Neural cell (in vitro differentiated cells): ENCODE results near the gene METTL24.

Source experiments
- CTCF ChIP-seq: fragments of 450-650 bp; IDR thresholded peaks from 2 replicates; pipeline ENCODE4 v1.5.1; 2014; ENCODE audit warnings: antibody characterized with exemption, mild to moderate bottlenecking, moderate library complexity; ENCODE audit not compliant: poor library complexity, severe bottlenecking
- EP300 ChIP-seq: fragments of 450-650 bp; conservative IDR thresholded peaks from 2 replicates; pipeline ENCODE4 v1.6.1; 2014; ENCODE audit warnings: antibody characterized with exemption, mild to moderate bottlenecking, moderate library complexity; ENCODE audit not compliant: poor library complexity, severe bottlenecking
- EZH2 ChIP-seq: fragments of 200-600, 300-800 bp; shearing (Covaris generic), sonication (generic); IDR thresholded peaks from 2 replicates; pipeline ENCODE4 v1.6.1; 2014; ENCODE audit warnings: antibody characterized with exemption, low read length, borderline replicate concordance, mild to moderate bottlenecking; ENCODE audit not compliant: insufficient read depth, poor library complexity, severe bottlenecking
- MXI1 ChIP-seq: fragments of 450-650 bp; conservative IDR thresholded peaks from 2 replicates; pipeline ENCODE4 v1.6.1; 2014; ENCODE audit warnings: antibody characterized with exemption, mild to moderate bottlenecking; ENCODE audit not compliant: poor library complexity, severe bottlenecking
- POLR2AphosphoS5 ChIP-seq: IDR thresholded peaks from 2 replicates; pipeline ENCODE4 v1.6.1; 2012
- RAD21 ChIP-seq: fragments of 450-650 bp; conservative IDR thresholded peaks from 2 replicates; pipeline ENCODE4 v1.6.1; 2014; ENCODE audit warnings: antibody characterized with exemption, mild to moderate bottlenecking, moderate library complexity
- REST ChIP-seq: IDR thresholded peaks from 2 replicates; pipeline ENCODE4 v1.6.1; 2012; ENCODE audit warnings: borderline replicate concordance
- SMC3 ChIP-seq: fragments of 450-650 bp; conservative IDR thresholded peaks from 2 replicates; pipeline ENCODE4 v1.6.1; 2014; ENCODE audit warnings: antibody characterized with exemption, mild to moderate bottlenecking, moderate library complexity; ENCODE audit not compliant: poor library complexity
- TAF1 ChIP-seq: IDR thresholded peaks from 2 replicates; pipeline ENCODE4 v1.6.1; 2012; ENCODE audit warnings: low read depth

GRCh38 chr6:110246900-110247546 is 111.1 kb downstream of the METTL24 start:
- no peak for TF ChIP-seq REST
- no peak for TF ChIP-seq CTCF
- TF ChIP-seq POLR2AphosphoS5 = no peak
- TF ChIP-seq RAD21 = no peak
- no peak for TF ChIP-seq EZH2
- no peak for TF ChIP-seq EP300
- no peak for TF ChIP-seq SMC3
- TF ChIP-seq TAF1 = no peak
- TF ChIP-seq MXI1 = no peak
